LoVo (cell line): Measurements from ENCODE around the gene BEND7.
"Not testable (repeated sequence)": the region's sequence is repeated elsewhere in the genome, so short reads cannot be mapped to it uniquely, and the experiment has no call there.

Source experiments
- DNase-seq: peaks from one replicate; pipeline ENCODE4 v3.0.0-alpha.2; 2016; ENCODE audit warnings: low spot score

Gene BEND7

GRCh38 chr10:13528875-13529713, at the start of gene BEND7:
Gene BEND7, minus strand, starts transcription at chr10:13529014. Its CDS starts 481 bp downstream, at chr10:13528533.
- peak; percentile 66 for DNase-seq

- DNase-seq, result no peak
These were observed 45.1 kb upstream of the BEND7 start for GRCh38 chr10:13573960-13574359.

GRCh38 chr10:13571541-13571940, 42.7 kb upstream of the BEND7 start:
- DNase-seq, result no peak

- no peak for DNase-seq
These were observed 38.2 kb upstream of the BEND7 start for GRCh38 chr10:13567030-13567429.

- DNase-seq, result no peak
These were observed 35.8 kb upstream of the BEND7 start for GRCh38 chr10:13564576-13564975.

- DNase-seq, result no peak
These were observed 34.9 kb upstream of the BEND7 start for GRCh38 chr10:13563481-13564445.

GRCh38 chr10:13560597-13560996, 31.8 kb upstream of the BEND7 start:
- DNase-seq, result no peak

GRCh38 chr10:13559124-13559700, 30.4 kb upstream of the BEND7 start:
- no peak for DNase-seq

- no peak for DNase-seq
These were observed 27.2 kb upstream of the BEND7 start for GRCh38 chr10:13555884-13556510.

- DNase-seq, result no peak
These were observed 22.0 kb upstream of the BEND7 start for GRCh38 chr10:13550802-13551201.

- no peak for DNase-seq
These were observed 13.7 kb upstream of the BEND7 start for GRCh38 chr10:13542533-13542932.

- not testable (repeated sequence) for DNase-seq
These were observed 9.2 kb upstream of the BEND7 start for GRCh38 chr10:13537985-13538384.

GRCh38 chr10:13536674-13537366, 8.0 kb upstream of the BEND7 start:
- peak; percentile 16 for DNase-seq

- DNase-seq, result no peak
These were observed 6.5 kb upstream of the BEND7 start for GRCh38 chr10:13535346-13535745.

- DNase-seq, result no peak
These were observed 830 bp upstream of the BEND7 start for GRCh38 chr10:13529714-13529973.

GRCh38 chr10:13528123-13528874, 515 bp downstream of the BEND7 start:
- peak; percentile 9 for DNase-seq

GRCh38 chr10:13527864-13528122, 1.0 kb downstream of the BEND7 start:
- no peak for DNase-seq

- peak; percentile 69 for DNase-seq
These were observed 1.6 kb downstream of the BEND7 start for GRCh38 chr10:13526948-13527863.

GRCh38 chr10:13525663-13526062, 3.2 kb downstream of the BEND7 start:
- no peak for DNase-seq

GRCh38 chr10:13521026-13521425, 7.8 kb downstream of the BEND7 start:
- DNase-seq, result no peak
